GM21723 (cell line): ENCODE measurements around the gene MYL10.
"Not testable (repeated sequence)": the region's sequence is repeated elsewhere in the genome, so short reads cannot be mapped to it uniquely, and the experiment has no call there.

Experiments used
- ATAC-seq: cut with Tn5 transposase; IDR thresholded peaks from one replicate; pipeline ENCODE4 v1.9.1; 2021; ENCODE audit warnings: mild to moderate bottlenecking, moderate library complexity; ENCODE audit not compliant: unreplicated experiment

The MYL10 gene

GRCh38 chr7:101620991-101621390 lies 8.1 kb downstream of the MYL10 start:
- no peak for ATAC-seq

GRCh38 chr7:101620395-101620794 lies 8.7 kb downstream of the MYL10 start:
- no peak for ATAC-seq

- no peak for ATAC-seq
Observed at GRCh38 chr7:101618916-101619315, 10.2 kb downstream of the MYL10 start.

- ATAC-seq = no peak
Observed at GRCh38 chr7:101618207-101618839, 10.8 kb downstream of the MYL10 start.

GRCh38 chr7:101617451-101618206 lies 11.5 kb downstream of the MYL10 start:
- ATAC-seq = no peak

GRCh38 chr7:101615446-101615845 lies 13.7 kb downstream of the MYL10 start:
- ATAC-seq = no peak

- ATAC-seq = no peak
Observed at GRCh38 chr7:101614939-101615302, 14.2 kb downstream of the MYL10 start.

GRCh38 chr7:101614098-101614938 lies 14.8 kb downstream of the MYL10 start:
- ATAC-seq = no peak

- ATAC-seq = no peak
Observed at GRCh38 chr7:101612885-101613515, 16.1 kb downstream of the MYL10 start.

GRCh38 chr7:101608772-101609713 lies 20.1 kb downstream of the MYL10 start:
- ATAC-seq = no peak

- ATAC-seq = no peak
Observed at GRCh38 chr7:101606498-101606923, 22.6 kb downstream of the MYL10 start.

GRCh38 chr7:101605611-101606497 lies 23.2 kb downstream of the MYL10 start:
- ATAC-seq = no peak

- not testable (repeated sequence) for ATAC-seq
Observed at GRCh38 chr7:101604934-101605332, 24.2 kb downstream of the MYL10 start.

GRCh38 chr7:101604331-101604933 lies 24.7 kb downstream of the MYL10 start:
- no peak for ATAC-seq

GRCh38 chr7:101602484-101603241 lies 26.4 kb downstream of the MYL10 start:
- no peak for ATAC-seq

- ATAC-seq = no peak
Observed at GRCh38 chr7:101602082-101602481, 27.0 kb downstream of the MYL10 start.

GRCh38 chr7:101599787-101600186 lies 29.3 kb downstream of the MYL10 start:
- ATAC-seq = no peak
